ENCODE results near the gene TPX2. TPM values are rescaled to one million over a fixed set of nuclear protein-coding genes. Genes with fewer than 3 reads are reported as not detected.
A peak's percentile ranks its signal among the peaks of the same experiment; 100 is the strongest.

Gene TPX2
- total and polyA plus RNA-seq, 3 donors from 2014 or later: 39.7 to 74.6 (median 52.5) TPM

GRCh38 chr20:31757254-31757653 is 18.2 kb downstream of the TPX2 start:
- intact Hi-C loops (cut with DNase I; ENCODE audit: low total_unique reads): no loop called here

GRCh38 chr20:31758521-31758920 is 19.4 kb downstream of the TPX2 start:
- DNase-seq: no peak
- Histone ChIP-seq H3K27ac (no peak overlapping the region), H3K27me3 (no peaks in the 10 kb centered on the region), H3K4me3 (no peak overlapping the region), H3K4me1 (no peaks in the 10 kb centered on the region), H3K9me3 (no peaks in the 10 kb centered on the region), H3K36me3 (ENCODE audit: low read depth, missing control alignments) (no peaks in the 10 kb centered on the region)
- TF ChIP-seq, protein P1, sequence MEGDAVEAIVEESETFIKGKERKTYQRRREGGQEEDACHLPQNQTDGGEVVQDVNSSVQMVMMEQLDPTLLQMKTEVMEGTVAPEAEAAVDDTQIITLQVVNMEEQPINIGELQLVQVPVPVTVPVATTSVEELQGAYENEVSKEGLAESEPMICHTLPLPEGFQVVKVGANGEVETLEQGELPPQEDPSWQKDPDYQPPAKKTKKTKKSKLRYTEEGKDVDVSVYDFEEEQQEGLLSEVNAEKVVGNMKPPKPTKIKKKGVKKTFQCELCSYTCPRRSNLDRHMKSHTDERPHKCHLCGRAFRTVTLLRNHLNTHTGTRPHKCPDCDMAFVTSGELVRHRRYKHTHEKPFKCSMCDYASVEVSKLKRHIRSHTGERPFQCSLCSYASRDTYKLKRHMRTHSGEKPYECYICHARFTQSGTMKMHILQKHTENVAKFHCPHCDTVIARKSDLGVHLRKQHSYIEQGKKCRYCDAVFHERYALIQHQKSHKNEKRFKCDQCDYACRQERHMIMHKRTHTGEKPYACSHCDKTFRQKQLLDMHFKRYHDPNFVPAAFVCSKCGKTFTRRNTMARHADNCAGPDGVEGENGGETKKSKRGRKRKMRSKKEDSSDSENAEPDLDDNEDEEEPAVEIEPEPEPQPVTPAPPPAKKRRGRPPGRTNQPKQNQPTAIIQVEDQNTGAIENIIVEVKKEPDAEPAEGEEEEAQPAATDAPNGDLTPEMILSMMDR (IDR thresholded peaks at IDR 0.05): no peak
- TF ChIP-seq POLR2A (IDR thresholded peaks at IDR 0.05): no peak
- intact Hi-C loops (cut with DNase I; ENCODE audit: low total_unique reads): no loop called here
- 56 to 73% methylated on average over 4 of the region's 4 CpGs for WGBS, 2 donors

More at GRCh38 chr20:31757254-31757653, 18.2 kb downstream of the TPX2 start:
- Histone ChIP-seq H3K36me3 (ENCODE audit: low read depth, missing control alignments) (no peaks in the 10 kb centered on the region), H3K27me3 (no peaks in the 10 kb centered on the region), H3K4me1 (no peaks in the 10 kb centered on the region), H3K9me3 (no peaks in the 10 kb centered on the region), H3K4me3 (no peak overlapping the region), H3K27ac (no peak overlapping the region)
- 90 to 97% methylated on average over 3 of the region's 3 CpGs for WGBS, 2 donors
- TF ChIP-seq, protein P1 (IDR thresholded peaks at IDR 0.05): no peak
- TF ChIP-seq POLR2A (IDR thresholded peaks at IDR 0.05): no peak
- DNase-seq: no peak

DNA sequence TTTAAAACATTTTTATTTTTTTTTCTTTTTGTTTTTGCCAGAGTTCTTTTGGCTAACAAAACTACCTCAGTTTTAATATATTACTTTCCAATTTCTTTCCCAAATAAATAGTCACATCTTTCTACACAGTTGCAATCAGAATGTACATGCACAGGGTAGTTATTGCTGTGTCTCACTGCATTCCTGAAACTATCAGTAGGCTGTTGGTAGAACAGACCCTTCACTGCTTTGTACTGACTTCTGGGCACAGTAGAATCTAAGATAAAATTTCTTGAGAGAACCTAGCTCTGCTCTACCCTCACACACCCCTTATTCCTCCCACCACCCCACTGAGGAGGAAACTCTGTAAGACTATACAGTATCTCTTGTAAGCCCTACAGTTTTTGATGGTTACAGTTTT is 19.9 kb downstream of the TPX2 start:
- TF ChIP-seq, protein P1 (IDR thresholded peaks at IDR 0.05): no peak
- no peak for TF ChIP-seq POLR2A (IDR thresholded peaks at IDR 0.05)
- DNase-seq: no peak
- H3K9me3 ChIP-seq: no peaks in the 10 kb centered on the region
- H3K4me3 ChIP-seq: no peak overlapping the region
- intact Hi-C loops (cut with DNase I; ENCODE audit: low total_unique reads): no loop called here
- H3K4me1 ChIP-seq: no peaks in the 10 kb centered on the region
- no peak overlapping the region for H3K27ac ChIP-seq
- no peaks in the 10 kb centered on the region for H3K27me3 ChIP-seq
- no peaks in the 10 kb centered on the region for H3K36me3 ChIP-seq (ENCODE audit: low read depth, missing control alignments)

- WGBS, 2 donors: 47 to 58% methylated on average over 2 of the region's 2 CpGs
- H3K4me3 ChIP-seq: no peak overlapping the region
- peak overlapping the region; percentile 27 to 33 for H3K27ac ChIP-seq
- H3K4me1 ChIP-seq: no peaks in the 10 kb centered on the region
- no peaks in the 10 kb centered on the region for H3K9me3 ChIP-seq
- intact Hi-C loops (cut with DNase I; ENCODE audit: low total_unique reads): no loop called here
- H3K36me3 ChIP-seq (ENCODE audit: low read depth, missing control alignments): no peaks in the 10 kb centered on the region
- DNase-seq: no peak
- TF ChIP-seq POLR2A (IDR thresholded peaks at IDR 0.05): no peak
- TF ChIP-seq, protein P1 (IDR thresholded peaks at IDR 0.05): no peak
- H3K27me3 ChIP-seq: no peaks in the 10 kb centered on the region
Observed at GRCh38 chr20:31759836-31760518, 20.9 kb downstream of the TPX2 start.
